Memory B cell (primary cell): ENCODE data around the gene MED12L.

ENCODE experiments used
- ATAC-seq: fragments of 150-1000 bp; cut with Tn5 transposase; 2 replicates; pipeline ENCODE4 v1.10.0; 2021; ENCODE audit warnings: low read depth, mild to moderate bottlenecking, moderate library complexity
- DNase-seq, 2 donors: peaks; one replicate each; pipeline ENCODE4 v3.0.0; 2022; ENCODE audit warnings: low spot score in 2 of 2
- H3K27ac Mint-ChIP-seq: one replicate; pipeline ENCODE4 v1.8.0; 2022; ENCODE audit warnings: mild to moderate bottlenecking, moderate library complexity, mixed read lengths
- H3K27me3 Mint-ChIP-seq: one replicate; pipeline ENCODE4 v1.8.0; 2022; ENCODE audit warnings: mixed read lengths
- H3K36me3 Mint-ChIP-seq: one replicate; pipeline ENCODE4 v1.8.0; 2022; ENCODE audit warnings: mild to moderate bottlenecking, mixed read lengths
- H3K4me1 Mint-ChIP-seq: one replicate; pipeline ENCODE4 v1.8.0; 2022; ENCODE audit warnings: mixed read lengths
- H3K4me3 Mint-ChIP-seq: one replicate; pipeline ENCODE4 v1.8.0; 2022; ENCODE audit warnings: mild to moderate bottlenecking, moderate library complexity, mixed read lengths
- H3K9me3 Mint-ChIP-seq: one replicate; pipeline ENCODE4 v1.8.0; 2022; ENCODE audit warnings: mixed read lengths

MED12L gene

GRCh38 chr3:151106311-151106710 is 20.8 kb downstream of the MED12L start:
- DNase-seq (no peak), ATAC-seq (no peak)
- Mint-ChIP-seq H3K36me3 (no peaks in the 10 kb centered on the region), H3K27me3 (peaks cover 9% of the 10 kb centered on the region), H3K27ac (no peak overlapping the region), H3K4me3 (no peak overlapping the region), H3K4me1 (no peaks in the 10 kb centered on the region), H3K9me3 (no peaks in the 10 kb centered on the region)

DNA sequence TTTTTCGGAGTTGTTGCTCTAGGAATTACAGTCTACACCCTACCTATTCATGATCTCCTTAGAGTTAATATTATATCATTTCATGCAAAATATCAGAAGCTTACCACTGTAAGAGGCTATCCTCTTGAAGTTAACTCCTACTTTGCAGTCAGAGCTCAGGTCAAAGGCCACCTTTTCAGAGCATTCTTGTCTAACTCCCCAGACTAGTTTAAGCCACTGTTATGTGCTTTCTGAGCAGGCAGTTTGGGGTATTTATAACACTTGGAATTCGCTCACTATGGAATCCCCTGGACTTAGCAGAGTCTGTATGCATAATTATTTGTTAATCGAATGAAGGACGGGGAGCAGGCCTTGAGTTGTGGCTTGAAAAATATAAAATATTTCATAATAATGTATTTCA is 21.7 kb downstream of the MED12L start:
- no peak overlapping the region for H3K4me3 Mint-ChIP-seq
- ATAC-seq: no peak
- H3K27ac Mint-ChIP-seq: no peak overlapping the region
- H3K27me3 Mint-ChIP-seq: peaks cover 10% of the 10 kb centered on the region
- no peaks in the 10 kb centered on the region for H3K9me3 Mint-ChIP-seq
- H3K4me1 Mint-ChIP-seq: no peaks in the 10 kb centered on the region
- H3K36me3 Mint-ChIP-seq: no peaks in the 10 kb centered on the region
- no peak for DNase-seq

DNA sequence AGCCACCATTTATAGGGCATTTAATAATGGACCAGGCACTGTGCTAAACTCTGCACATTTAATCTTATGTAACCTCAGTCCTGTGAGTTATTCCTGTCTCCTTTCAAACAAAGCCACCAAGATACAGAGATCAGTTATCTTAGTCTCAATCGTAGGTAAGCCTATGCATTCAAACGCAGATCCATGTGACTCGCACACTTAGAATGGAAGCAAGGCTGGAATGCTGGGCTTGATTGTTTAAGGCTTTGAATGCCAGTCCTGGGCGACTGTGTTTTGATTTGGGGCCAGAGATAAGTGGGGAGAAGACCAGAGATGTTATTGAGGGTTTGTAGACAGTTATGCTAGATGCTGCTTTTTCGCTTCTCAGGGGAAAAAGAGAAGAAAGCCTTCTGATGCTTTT is 22.2 kb downstream of the MED12L start:
- DNase-seq: no peak
- H3K27me3 Mint-ChIP-seq: peaks cover 9% of the 10 kb centered on the region
- no peak overlapping the region for H3K4me3 Mint-ChIP-seq
- H3K9me3 Mint-ChIP-seq: no peaks in the 10 kb centered on the region
- no peaks in the 10 kb centered on the region for H3K4me1 Mint-ChIP-seq
- no peak overlapping the region for H3K27ac Mint-ChIP-seq
- no peak for ATAC-seq
- no peaks in the 10 kb centered on the region for H3K36me3 Mint-ChIP-seq

DNA sequence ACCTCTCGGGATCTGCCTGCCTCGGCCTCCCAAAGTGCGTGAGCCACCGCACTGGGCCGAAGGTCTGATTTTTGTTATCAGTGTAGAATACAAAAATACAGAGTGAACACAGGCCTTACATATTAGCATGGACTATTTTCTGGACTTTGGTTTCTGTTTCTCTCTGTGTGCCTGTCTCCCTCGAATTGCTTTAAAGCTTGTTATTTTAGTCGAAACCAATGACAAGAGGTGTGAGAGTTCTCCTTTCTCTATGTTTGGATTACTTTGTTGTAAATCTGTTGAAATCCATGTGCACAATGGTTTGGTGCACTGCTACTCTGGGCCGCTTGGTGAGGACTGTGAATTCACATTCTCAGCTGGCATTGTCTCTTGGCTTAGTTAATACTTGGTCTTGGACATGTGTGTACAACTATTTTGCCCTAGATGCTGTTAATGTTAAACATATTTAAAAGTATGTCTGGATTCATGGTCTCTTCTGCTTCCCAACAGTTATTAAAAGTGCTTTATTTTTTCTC is 23.9 kb downstream of the MED12L start:
- no peaks in the 10 kb centered on the region for H3K4me1 Mint-ChIP-seq
- no peak overlapping the region for H3K27ac Mint-ChIP-seq
- H3K4me3 Mint-ChIP-seq: no peak overlapping the region
- H3K36me3 Mint-ChIP-seq: no peaks in the 10 kb centered on the region
- peaks cover 12% of the 10 kb centered on the region for H3K27me3 Mint-ChIP-seq
- DNase-seq: no peak
- H3K9me3 Mint-ChIP-seq: no peaks in the 10 kb centered on the region
- ATAC-seq: no peak

DNA sequence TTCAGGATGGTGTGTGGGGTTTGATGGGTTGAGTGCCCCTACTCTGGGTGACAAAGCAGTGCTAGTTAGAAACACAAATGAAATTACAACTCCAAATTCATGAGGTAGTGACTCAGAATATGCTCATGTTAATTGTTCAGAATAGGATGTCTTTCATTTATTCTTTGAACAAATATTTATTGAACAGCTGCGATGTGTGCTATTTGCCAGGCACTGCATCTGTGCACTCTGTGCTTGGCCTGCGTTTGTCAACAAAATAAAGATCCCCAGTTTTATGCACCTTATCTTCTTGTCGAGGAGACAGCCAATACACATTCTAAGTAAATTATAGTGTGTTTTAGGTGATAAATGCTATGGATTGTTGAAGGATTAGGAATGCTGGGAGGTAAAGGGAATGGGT is 27.3 kb downstream of the MED12L start:
- H3K9me3 Mint-ChIP-seq: no peaks in the 10 kb centered on the region
- H3K27me3 Mint-ChIP-seq: peaks cover 15% of the 10 kb centered on the region
- no peak for ATAC-seq
- H3K4me1 Mint-ChIP-seq: no peaks in the 10 kb centered on the region
- no peak overlapping the region for H3K4me3 Mint-ChIP-seq
- H3K27ac Mint-ChIP-seq: no peak overlapping the region
- no peaks in the 10 kb centered on the region for H3K36me3 Mint-ChIP-seq
- no peak for DNase-seq

DNA sequence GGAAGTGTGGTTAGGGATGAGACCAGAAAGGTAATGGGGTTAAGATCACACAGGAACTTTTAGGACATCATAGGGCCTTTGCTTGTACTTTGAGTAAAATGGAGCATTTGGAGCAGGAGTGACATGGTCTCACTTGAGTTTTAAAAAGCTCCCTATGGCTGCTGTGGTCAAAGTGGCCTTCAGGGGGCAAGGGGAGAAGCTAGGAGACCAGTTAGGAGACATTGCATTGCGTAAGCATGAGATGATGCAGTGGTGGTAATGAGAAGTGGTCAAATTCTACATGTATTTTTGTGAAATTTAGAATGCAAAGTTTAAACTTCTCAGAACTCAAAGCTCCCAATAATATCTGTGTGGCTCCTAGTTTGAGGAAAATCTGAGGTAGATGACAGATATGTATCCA is 27.9 kb downstream of the MED12L start:
- ATAC-seq (no peak), DNase-seq (no peak)
- H3K4me3 Mint-ChIP-seq: no peak overlapping the region
- H3K27ac Mint-ChIP-seq: no peak overlapping the region
- H3K36me3 Mint-ChIP-seq: no peaks in the 10 kb centered on the region
- H3K27me3 Mint-ChIP-seq: peaks cover 11% of the 10 kb centered on the region
- no peaks in the 10 kb centered on the region for H3K4me1 Mint-ChIP-seq
- no peaks in the 10 kb centered on the region for H3K9me3 Mint-ChIP-seq

- H3K36me3 Mint-ChIP-seq: no peaks in the 10 kb centered on the region
- DNase-seq (no peak), ATAC-seq (no peak)
- H3K27me3 Mint-ChIP-seq: peaks cover 10% of the 10 kb centered on the region
- no peaks in the 10 kb centered on the region for H3K4me1 Mint-ChIP-seq
- peaks cover 1% of the 10 kb centered on the region for H3K9me3 Mint-ChIP-seq
- H3K4me3 Mint-ChIP-seq: no peak overlapping the region
- H3K27ac Mint-ChIP-seq: no peak overlapping the region
These were observed 31.6 kb downstream of the MED12L start for GRCh38 chr3:151117047-151117446.

DNA sequence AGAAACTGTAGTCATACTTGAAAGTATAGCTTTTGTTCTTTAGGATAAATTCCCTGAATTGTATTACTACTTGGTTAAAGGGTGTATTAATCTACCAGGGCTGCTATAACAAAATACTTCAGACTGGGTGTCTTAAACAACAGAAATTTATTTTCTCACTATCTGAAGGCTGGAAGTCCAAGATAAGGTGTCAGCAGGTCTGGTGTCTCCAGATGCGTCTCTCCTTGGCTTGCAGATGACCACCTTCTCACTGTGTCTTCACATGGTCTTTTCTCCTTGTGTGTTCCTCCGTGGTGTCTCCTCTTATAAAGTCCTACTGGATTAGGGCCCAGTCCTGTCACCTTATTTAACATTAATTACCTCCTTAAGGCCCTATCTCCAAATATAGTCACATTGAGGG is 33.7 kb downstream of the MED12L start:
- Mint-ChIP-seq H3K36me3 (no peaks in the 10 kb centered on the region), H3K4me1 (no peaks in the 10 kb centered on the region), H3K27me3 (peaks cover 6% of the 10 kb centered on the region), H3K9me3 (peaks cover 1% of the 10 kb centered on the region), H3K27ac (no peak overlapping the region), H3K4me3 (no peak overlapping the region)
- ATAC-seq (no peak), DNase-seq (no peak)

- DNase-seq (no peak), ATAC-seq (no peak)
- Mint-ChIP-seq H3K27ac (no peak overlapping the region), H3K4me1 (no peaks in the 10 kb centered on the region), H3K9me3 (peaks cover 1% of the 10 kb centered on the region), H3K27me3 (peaks cover 3% of the 10 kb centered on the region), H3K4me3 (no peak overlapping the region), H3K36me3 (no peaks in the 10 kb centered on the region)
These were observed 34.9 kb downstream of the MED12L start for GRCh38 chr3:151120409-151120808.

DNA sequence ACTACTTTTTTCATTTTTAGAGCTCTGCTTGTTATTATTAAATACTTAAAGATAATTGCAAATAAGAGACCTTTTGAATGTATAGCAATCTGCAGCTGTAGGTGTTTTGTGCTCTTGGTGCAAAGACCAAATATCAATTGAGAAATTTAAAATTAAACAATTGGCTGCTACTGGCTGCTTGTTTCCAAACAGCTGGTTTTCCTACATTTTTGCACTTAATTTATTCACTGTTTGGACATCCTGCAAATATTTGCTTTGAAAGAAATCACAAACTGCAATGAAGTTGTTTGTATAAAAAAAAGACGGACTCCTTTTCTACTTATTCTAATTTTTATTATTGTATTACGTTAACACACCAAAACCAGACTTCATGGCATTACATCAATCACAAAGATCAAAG is 35.6 kb downstream of the MED12L start:
- peaks cover 3% of the 10 kb centered on the region for H3K27me3 Mint-ChIP-seq
- ATAC-seq: no peak
- H3K4me1 Mint-ChIP-seq: no peaks in the 10 kb centered on the region
- H3K4me3 Mint-ChIP-seq: no peak overlapping the region
- DNase-seq: no peak
- no peak overlapping the region for H3K27ac Mint-ChIP-seq
- H3K9me3 Mint-ChIP-seq: peaks cover 1% of the 10 kb centered on the region
- H3K36me3 Mint-ChIP-seq: no peaks in the 10 kb centered on the region

GRCh38 chr3:151123827-151124226 is 38.4 kb downstream of the MED12L start:
- Mint-ChIP-seq H3K27me3 (peaks cover 3% of the 10 kb centered on the region), H3K4me1 (no peaks in the 10 kb centered on the region), H3K9me3 (peaks cover 1% of the 10 kb centered on the region), H3K4me3 (no peak overlapping the region), H3K27ac (no peak overlapping the region), H3K36me3 (no peaks in the 10 kb centered on the region)
- ATAC-seq (no peak), DNase-seq (no peak)

GRCh38 chr3:151124476-151124875 is 39.0 kb downstream of the MED12L start:
- Mint-ChIP-seq H3K27me3 (no peaks in the 10 kb centered on the region), H3K27ac (no peak overlapping the region), H3K4me3 (no peak overlapping the region), H3K36me3 (no peaks in the 10 kb centered on the region), H3K9me3 (no peaks in the 10 kb centered on the region), H3K4me1 (no peaks in the 10 kb centered on the region)
- DNase-seq (no peak), ATAC-seq (no peak)

DNA sequence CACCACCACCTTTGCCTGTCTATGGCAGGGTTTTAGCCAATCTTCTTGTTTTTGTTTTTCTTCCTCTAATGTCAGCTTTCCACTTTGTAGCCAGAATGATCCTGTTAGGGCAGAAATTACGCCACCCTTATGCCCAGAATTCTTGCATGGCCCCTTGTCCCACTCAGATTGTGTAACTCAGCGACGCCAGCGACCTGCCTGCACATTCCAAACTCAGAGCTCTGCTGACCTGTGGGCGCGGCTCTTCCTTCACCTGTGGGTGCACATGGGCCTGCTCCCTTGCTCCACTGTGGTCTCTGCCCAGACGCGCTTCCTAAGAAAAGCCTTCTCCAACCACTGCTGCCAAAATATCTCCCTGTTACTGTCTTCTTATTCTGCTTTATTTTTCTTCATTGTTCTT is 45.0 kb downstream of the MED12L start:
- no peak overlapping the region for H3K4me3 Mint-ChIP-seq
- no peak overlapping the region for H3K27ac Mint-ChIP-seq
- DNase-seq: no peak
- H3K9me3 Mint-ChIP-seq: no peaks in the 10 kb centered on the region
- no peaks in the 10 kb centered on the region for H3K36me3 Mint-ChIP-seq
- peaks cover 6% of the 10 kb centered on the region for H3K4me1 Mint-ChIP-seq
- peaks cover 6% of the 10 kb centered on the region for H3K27me3 Mint-ChIP-seq
- no peak for ATAC-seq

DNA sequence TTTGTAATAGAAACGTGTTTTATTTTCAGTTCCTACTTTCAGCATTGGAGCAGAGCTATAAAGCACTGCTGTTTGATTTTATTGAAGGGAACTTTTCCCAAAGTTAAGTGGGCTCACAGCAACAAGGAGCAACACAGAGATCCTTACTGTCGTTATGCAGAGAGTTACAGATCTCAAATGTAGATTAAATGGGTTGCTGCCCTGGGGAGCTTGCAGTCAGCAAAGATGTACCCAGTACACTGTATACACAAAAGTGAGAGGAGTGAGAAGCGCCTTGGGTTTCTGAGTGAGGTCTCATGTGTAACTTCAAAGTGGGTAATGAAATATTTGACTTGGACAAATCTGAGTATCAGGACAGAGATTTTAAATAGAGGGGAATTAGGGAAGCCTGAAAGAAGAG is 47.7 kb downstream of the MED12L start:
- no peaks in the 10 kb centered on the region for H3K36me3 Mint-ChIP-seq
- no peak overlapping the region for H3K4me3 Mint-ChIP-seq
- H3K27me3 Mint-ChIP-seq: peaks cover 6% of the 10 kb centered on the region
- peaks cover 8% of the 10 kb centered on the region for H3K4me1 Mint-ChIP-seq
- DNase-seq (no peak), ATAC-seq (no peak)
- H3K9me3 Mint-ChIP-seq: peaks cover 2% of the 10 kb centered on the region
- no peak overlapping the region for H3K27ac Mint-ChIP-seq

- Mint-ChIP-seq H3K27ac (no peak overlapping the region), H3K4me3 (no peak overlapping the region), H3K27me3 (peaks cover 6% of the 10 kb centered on the region), H3K9me3 (peaks cover 2% of the 10 kb centered on the region), H3K36me3 (no peaks in the 10 kb centered on the region), H3K4me1 (peaks cover 8% of the 10 kb centered on the region)
- DNase-seq (no peak), ATAC-seq (no peak)
These were observed 48.5 kb downstream of the MED12L start for GRCh38 chr3:151133917-151134450.
